ENCODE data around the gene TCAF2.
A peak's percentile ranks its signal among the peaks of the same experiment; 100 is the strongest.
"Not testable (repeated sequence)": the region's sequence is repeated elsewhere in the genome, so short reads cannot be mapped to it uniquely, and the experiment has no call there.

TCAF2 gene

DNA sequence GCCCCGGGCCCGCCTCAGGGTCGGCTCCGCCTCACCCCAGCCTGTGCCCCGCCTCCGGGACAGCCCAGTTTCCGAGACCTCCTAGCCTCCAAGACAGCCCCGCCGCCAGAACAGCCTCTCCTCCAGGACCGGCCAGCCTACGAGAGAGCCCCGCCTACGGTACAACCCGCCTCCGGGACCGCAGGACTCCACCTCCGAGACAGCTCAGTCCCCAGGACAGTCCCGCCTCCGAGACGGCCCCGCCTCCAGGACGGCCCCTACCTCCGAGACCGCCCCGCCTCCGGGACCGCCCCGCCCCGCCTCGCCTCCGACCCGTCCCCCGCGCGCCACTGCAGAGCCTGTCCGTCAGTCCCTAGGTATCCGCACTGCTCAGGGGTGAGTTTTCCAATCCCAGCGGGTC lies at the start of gene TCAF2:
Gene TCAF2, plus strand, starts transcription at position 329 of the 400 bp plus-strand sequence.
- peak within 1 kb of the TSS; percentile 32 for H3K4me3 ChIP-seq (ENCODE audit: control insufficient read depth, low read depth, low read length)
- DNase-seq (ENCODE audit: low read depth): not testable (repeated sequence)

GRCh38 chr7:143571501-143571900 lies 49.3 kb upstream of the TCAF2 start, which contains the start of gene CTAGE15:
Gene CTAGE15 (plus strand): TSS chr7:143571801. CDS start chr7:143571818, 17 bp downstream.
- DNase-seq (ENCODE audit: low read depth); H3K4me3 ChIP-seq (ENCODE audit: control insufficient read depth, low read depth, low read length): not testable (repeated sequence)

- not testable (repeated sequence) for H3K4me3 ChIP-seq (ENCODE audit: control insufficient read depth, low read depth, low read length); DNase-seq (ENCODE audit: low read depth)
These were observed 32.6 kb upstream of the TCAF2 start for GRCh38 chr7:143588183-143588582.

GRCh38 chr7:143589897-143590296 lies 30.9 kb upstream of the TCAF2 start:
- not testable (repeated sequence) for H3K4me3 ChIP-seq (ENCODE audit: control insufficient read depth, low read depth, low read length); DNase-seq (ENCODE audit: low read depth)

GRCh38 chr7:143598086-143598485 lies 22.7 kb upstream of the TCAF2 start:
- DNase-seq (ENCODE audit: low read depth): not testable (repeated sequence)

DNA sequence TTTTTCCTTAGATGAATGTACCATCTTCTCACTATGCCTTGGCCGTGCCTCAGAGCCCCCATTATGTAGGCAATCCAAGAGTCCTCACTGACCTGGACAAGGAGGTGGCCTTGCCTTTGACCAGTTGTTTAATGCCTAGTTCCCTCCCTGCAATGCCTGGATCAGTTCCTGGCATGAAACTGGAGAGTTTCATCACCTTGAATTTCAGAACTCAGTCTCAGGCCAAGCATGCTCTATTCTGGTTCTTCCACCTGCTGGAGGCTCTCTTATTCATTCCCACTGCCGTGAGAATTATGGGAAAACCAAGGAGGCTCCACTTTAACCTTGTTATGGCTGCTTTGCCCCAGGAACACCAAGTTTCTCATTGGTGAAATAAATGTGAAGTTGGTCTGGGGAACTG lies 17.2 kb upstream of the TCAF2 start:
- DNase-seq (ENCODE audit: low read depth); H3K4me3 ChIP-seq (ENCODE audit: control insufficient read depth, low read depth, low read length): not testable (repeated sequence)

More at GRCh38 chr7:143598086-143598485, 22.7 kb upstream of the TCAF2 start:
- not testable (repeated sequence) for H3K4me3 ChIP-seq (ENCODE audit: control insufficient read depth, low read depth, low read length)

DNA sequence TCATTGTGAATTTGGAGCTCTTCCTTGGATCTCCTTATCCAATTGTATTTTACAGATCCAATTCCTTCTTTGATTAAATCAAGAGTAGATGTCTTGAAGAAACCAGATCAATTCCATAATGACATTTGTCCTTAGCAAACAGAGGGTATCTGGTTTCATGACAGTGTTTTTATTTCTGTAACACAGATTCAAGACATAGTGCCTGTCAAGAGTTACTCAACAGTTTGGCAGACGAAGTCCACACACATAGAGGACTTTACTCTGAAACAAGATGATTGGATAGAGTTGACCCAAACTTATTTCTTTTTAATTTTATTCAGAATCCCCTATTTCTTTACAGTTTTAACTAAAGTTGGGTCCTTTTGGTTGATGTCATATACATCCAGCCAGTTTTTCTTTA lies 14.7 kb upstream of the TCAF2 start:
- not testable (repeated sequence) for DNase-seq (ENCODE audit: low read depth)

DNA sequence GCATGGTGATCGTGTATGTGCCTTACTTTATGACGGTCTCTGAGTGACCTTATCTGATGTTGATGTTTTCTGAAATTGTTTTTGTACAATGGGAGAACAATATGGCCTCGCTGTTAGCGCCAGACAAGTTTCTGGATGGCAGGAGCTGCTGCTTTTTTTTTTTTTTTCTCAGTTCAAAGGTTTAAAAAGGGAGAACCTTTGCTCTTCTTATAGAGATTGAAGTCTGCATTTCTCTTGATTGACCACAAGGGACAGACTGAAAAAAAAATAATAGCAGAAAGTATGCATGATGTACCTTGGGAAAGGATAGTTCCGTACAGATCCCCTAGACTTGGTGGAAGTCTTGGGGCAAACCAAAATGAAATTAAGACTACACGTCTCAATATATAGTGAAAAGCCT lies 5.2 kb upstream of the TCAF2 start:
- not testable (repeated sequence) for H3K4me3 ChIP-seq (ENCODE audit: control insufficient read depth, low read depth, low read length); DNase-seq (ENCODE audit: low read depth)

More for the DNA sequence above, 14.7 kb upstream of the TCAF2 start:
- H3K4me3 ChIP-seq (ENCODE audit: control insufficient read depth, low read depth, low read length): not testable (repeated sequence)

GRCh38 chr7:143617204-143617603 lies 3.6 kb upstream of the TCAF2 start:
- DNase-seq (ENCODE audit: low read depth); H3K4me3 ChIP-seq (ENCODE audit: control insufficient read depth, low read depth, low read length): not testable (repeated sequence)

GRCh38 chr7:143620058-143620457 lies 716 bp upstream of the TCAF2 start:
- not testable (repeated sequence) for DNase-seq (ENCODE audit: low read depth); H3K4me3 ChIP-seq (ENCODE audit: control insufficient read depth, low read depth, low read length)
- TF ChIP-seq CTCF (IDR thresholded peaks at IDR 0.05; ENCODE audit: control insufficient read depth, insufficient read depth, low read depth, low read length, missing control alignments): peak; percentile 25

- not testable (repeated sequence) for DNase-seq (ENCODE audit: low read depth); H3K4me3 ChIP-seq (ENCODE audit: control insufficient read depth, low read depth, low read length)
These were observed 401 bp downstream of the TCAF2 start for GRCh38 chr7:143621175-143621574.

GRCh38 chr7:143622130-143622529 lies 1.4 kb downstream of the TCAF2 start:
- not testable (repeated sequence) for H3K4me3 ChIP-seq (ENCODE audit: control insufficient read depth, low read depth, low read length); DNase-seq (ENCODE audit: low read depth)

GRCh38 chr7:143630653-143631052 lies 9.9 kb downstream of the TCAF2 start:
- DNase-seq (ENCODE audit: low read depth); H3K4me3 ChIP-seq (ENCODE audit: control insufficient read depth, low read depth, low read length): not testable (repeated sequence)

- H3K4me3 ChIP-seq (ENCODE audit: control insufficient read depth, low read depth, low read length); DNase-seq (ENCODE audit: low read depth): not testable (repeated sequence)
These were observed 11.7 kb downstream of the TCAF2 start for GRCh38 chr7:143632506-143632905.

GRCh38 chr7:143633013-143633618 lies 12.3 kb downstream of the TCAF2 start:
- not testable (repeated sequence) for DNase-seq (ENCODE audit: low read depth)

DNA sequence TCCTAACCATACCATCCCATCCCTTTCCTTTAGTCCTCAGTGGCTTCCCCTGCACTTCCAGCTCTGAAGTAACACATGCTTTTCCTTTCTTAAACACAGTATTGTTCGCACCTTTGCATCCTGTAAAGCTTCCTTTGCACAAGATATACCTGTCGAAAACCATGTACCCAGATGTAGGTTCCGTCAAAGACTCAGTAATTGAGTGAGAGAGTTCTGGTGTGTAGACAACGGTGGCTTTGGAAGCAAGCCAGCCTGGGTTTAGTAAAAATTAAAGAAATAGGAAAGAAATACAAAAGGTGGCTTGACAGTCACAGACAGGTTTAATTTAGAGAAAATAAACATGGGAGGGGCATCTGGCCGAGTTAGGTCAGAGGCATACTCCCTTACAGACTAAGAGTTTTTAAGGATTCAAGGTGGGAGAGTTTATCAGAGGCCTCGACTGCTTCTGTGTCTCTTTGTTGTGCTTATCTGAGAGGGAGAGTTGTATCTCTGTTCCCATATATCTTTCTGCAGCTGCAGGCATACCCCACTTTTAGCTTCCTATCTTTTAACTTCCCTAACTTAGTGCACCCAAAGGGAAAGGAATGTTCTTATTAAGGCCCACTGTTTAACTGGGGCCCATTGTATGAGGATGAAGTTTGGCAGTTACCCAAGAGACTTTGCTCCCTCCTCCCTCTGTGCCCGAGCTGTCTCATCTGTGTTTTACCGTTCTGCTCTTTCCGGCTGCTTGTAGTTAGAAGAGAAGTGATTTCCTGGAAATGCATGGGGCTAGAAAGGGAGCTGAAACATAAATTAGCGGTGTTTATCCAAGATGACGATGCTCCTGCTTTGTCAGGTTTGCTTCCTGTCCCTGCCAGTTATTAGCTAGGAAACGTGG lies 14.8 kb downstream of the TCAF2 start:
- not testable (repeated sequence) for DNase-seq (ENCODE audit: low read depth)

More at GRCh38 chr7:143633013-143633618, 12.3 kb downstream of the TCAF2 start:
- not testable (repeated sequence) for H3K4me3 ChIP-seq (ENCODE audit: control insufficient read depth, low read depth, low read length)

DNA sequence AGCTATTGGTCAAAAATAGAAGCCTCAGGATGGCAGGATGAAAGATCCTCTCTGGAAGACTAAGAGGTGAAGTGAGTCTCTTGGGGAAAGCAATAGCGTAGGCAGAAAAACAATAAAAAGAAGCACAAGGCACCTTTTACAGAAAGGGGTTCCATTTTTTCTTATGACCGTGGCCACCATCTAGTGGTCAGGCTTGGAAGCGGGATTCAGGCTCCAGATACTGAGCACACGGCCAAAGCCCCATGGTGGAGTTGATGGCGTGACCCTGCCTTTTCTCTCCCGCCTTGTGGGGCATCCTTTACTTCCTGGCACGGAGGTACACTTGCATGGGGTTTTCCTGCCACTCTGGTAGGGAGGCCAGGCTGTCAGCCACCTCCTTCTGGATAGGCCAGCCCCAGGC lies 18.6 kb downstream of the TCAF2 start:
- H3K4me3 ChIP-seq (ENCODE audit: control insufficient read depth, low read depth, low read length); DNase-seq (ENCODE audit: low read depth): not testable (repeated sequence)

More for the DNA sequence above, 14.8 kb downstream of the TCAF2 start:
- H3K4me3 ChIP-seq (ENCODE audit: control insufficient read depth, low read depth, low read length): not testable (repeated sequence)
